H1 (cell line): ENCODE data around the gene JAM2. TPM values are rescaled to one million over a fixed set of nuclear protein-coding genes. Genes with fewer than 3 reads are reported as not detected.

Experiments
- CTCF ChIA-PET: fragments of 300-600 bp; sonication (Branson Sonifier 250); formaldehyde crosslinking; loops from one replicate; lab custom pipeline; 2021; ENCODE audit not compliant: partially characterized antibody; lab: Charles Lee
- POLR2A ChIA-PET: fragments of 300-600 bp; sonication (Branson Sonifier 250); formaldehyde crosslinking; loops from one replicate; lab custom pipeline; 2021; ENCODE audit warnings: inconsistent platforms; ENCODE audit not compliant: partially characterized antibody; lab: Charles Lee
- DNase-seq, 2 experiments: peaks; one replicate each; pipeline versions ENCODE4 v3.0.0 to v3.0.0-alpha.2; 2010 to 2022; ENCODE audit warnings: low spot score in 2 of 2, low read depth in 1 of 2, mixed read lengths in 1 of 2
- FAIRE-seq: peaks from 2 replicates; lab custom pipeline; 2011; peaks lifted over from hg19 to GRCh38; lab: Jason Lieb, UNC
- H2AFZ ChIP-seq: 2 replicates; pipeline ENCODE4 v1.8.1; 2012; ENCODE audit warnings: low read length, inconsistent platforms
- H2AK5ac ChIP-seq: 2 replicates; pipeline ENCODE4 v1.6.1; 2013; ENCODE audit warnings: low read depth, low read length
- H2BK120ac ChIP-seq: replicated peaks from 2 replicates; pipeline ENCODE3; 2013; ENCODE audit warnings: low read depth, low read length, inconsistent platforms
- H2BK12ac ChIP-seq: 2 replicates; pipeline ENCODE4 v1.6.1; 2013; ENCODE audit warnings: low read depth, low read length
- H2BK15ac ChIP-seq: 2 replicates; pipeline ENCODE4 v1.6.1; 2013; ENCODE audit warnings: low read length
- H2BK20ac ChIP-seq: 2 replicates; pipeline ENCODE4 v1.6.1; 2013; ENCODE audit warnings: low read length
- H2BK5ac ChIP-seq: 2 replicates; pipeline ENCODE4 v1.6.1; 2013; ENCODE audit warnings: low read depth, low read length
- H3K14ac ChIP-seq: 2 replicates; pipeline ENCODE4 v1.6.1; 2013; ENCODE audit warnings: inconsistent platforms; ENCODE audit not compliant: insufficient read length
- H3K18ac ChIP-seq: 2 replicates; pipeline ENCODE4 v1.6.1; 2013; ENCODE audit warnings: low read length; ENCODE audit errors: extremely low read depth
- H3K23ac ChIP-seq: 2 replicates; pipeline ENCODE4 v1.6.1; 2013; ENCODE audit warnings: inconsistent platforms; ENCODE audit not compliant: insufficient read length
- H3K23me2 ChIP-seq: 2 replicates; pipeline ENCODE4 v1.6.1; 2013; ENCODE audit warnings: low read depth, low read length
- H3K27ac ChIP-seq: 2 replicates; pipeline ENCODE4 v1.6.1; 2011; ENCODE audit warnings: low read depth, low read length, inconsistent platforms
- H3K27me3 ChIP-seq, 4 experiments: replicated peaks in 1 of 4; 1 replicate in 1 of 4; 2 replicates in 3 of 4; pipeline versions ENCODE4 v1.6.1 to v1.8.1; 2011 to 2013; ENCODE audit warnings: low read length in 3 of 4, mild to moderate bottlenecking in 3 of 4, inconsistent platforms in 2 of 4, mixed read lengths in 2 of 4, moderate library complexity in 1 of 4; ENCODE audit not compliant: control insufficient read depth in 3 of 4, insufficient read depth in 3 of 4; ENCODE audit errors: extremely low read depth in 1 of 4
- H3K36me3 ChIP-seq, 4 experiments: 2 replicates each; pipeline versions ENCODE4 v1.6.1 to v1.8.1; 2011 to 2013; ENCODE audit warnings: mild to moderate bottlenecking in 4 of 4, low read length in 3 of 4, moderate library complexity in 2 of 4, control low read depth in 1 of 4, inconsistent platforms in 1 of 4; ENCODE audit not compliant: insufficient read depth in 4 of 4, control insufficient read depth in 2 of 4
- H3K4ac ChIP-seq: replicated peaks from 2 replicates; pipeline ENCODE3; 2013; ENCODE audit warnings: low read length, low read depth, mixed read lengths, inconsistent platforms; ENCODE audit not compliant: insufficient read length
- H3K4me1 ChIP-seq, 4 experiments: replicated peaks in 1 of 4; 1 replicate in 1 of 4; 2 replicates in 3 of 4; pipeline versions ENCODE4 v1.6.1 to v1.8.1; 2011 to 2013; ENCODE audit warnings: low read length in 3 of 4, inconsistent platforms in 2 of 4, mixed read lengths in 1 of 4; ENCODE audit not compliant: insufficient read depth in 4 of 4, control insufficient read depth in 3 of 4
- H3K4me2 ChIP-seq, 2 experiments: 2 replicates each; pipeline versions ENCODE4 v1.6.1 to v1.8.1; 2011 to 2013; ENCODE audit warnings: low read depth in 2 of 2, low read length in 2 of 2, control low read depth in 1 of 2, inconsistent platforms in 1 of 2, mild to moderate bottlenecking in 1 of 2; ENCODE audit not compliant: insufficient read depth in 1 of 2
- H3K4me3 ChIP-seq, 4 experiments: fragments of 200-600, 300-600 bp in 1 of 4; sonication (generic), shearing (Covaris generic), sonication (Bioruptor Twin) in 1 of 4; 2 replicates each; pipeline versions ENCODE4 v1.5.1 to v1.8.1; 2011 to 2016; ENCODE audit warnings: low read length in 4 of 4, low read depth in 3 of 4, control low read depth in 2 of 4, inconsistent platforms in 2 of 4, mild to moderate bottlenecking in 2 of 4, mixed read lengths in 1 of 4, moderate library complexity in 1 of 4; ENCODE audit not compliant: insufficient read depth in 2 of 4; ENCODE audit errors: extremely low read depth in 1 of 4
- H3K56ac ChIP-seq: replicated peaks from 2 replicates; pipeline ENCODE3; 2013; ENCODE audit warnings: low read depth, mild to moderate bottlenecking, mixed read lengths, low read length, inconsistent platforms; ENCODE audit not compliant: insufficient read length
- H3K79me1 ChIP-seq: 2 replicates; pipeline ENCODE4 v1.6.1; 2013; ENCODE audit warnings: low read depth, low read length, control low read depth
- H3K79me2 ChIP-seq, 2 experiments: 2 replicates each; pipeline versions ENCODE4 v1.6.1 to v1.8.1; 2012 to 2013; ENCODE audit warnings: low read length in 2 of 2, mild to moderate bottlenecking in 2 of 2, inconsistent platforms in 1 of 2; ENCODE audit not compliant: insufficient read depth in 2 of 2, control insufficient read depth in 1 of 2
- H3K9ac ChIP-seq, 4 experiments: replicated peaks in 1 of 4; 1 replicate in 1 of 4; 2 replicates in 3 of 4; pipeline versions ENCODE4 v1.6.1 to v1.8.1; 2011 to 2013; ENCODE audit warnings: low read depth in 3 of 4, low read length in 3 of 4, control low read depth in 2 of 4, mild to moderate bottlenecking in 2 of 4, moderate library complexity in 2 of 4, inconsistent platforms in 1 of 4; ENCODE audit errors: extremely low read depth in 1 of 4
- H3K9me3 ChIP-seq, 2 experiments: 2 replicates each; pipeline versions ENCODE4 v1.6.1 to v1.8.1; 2012 to 2013; ENCODE audit warnings: mild to moderate bottlenecking in 2 of 2, moderate library complexity in 2 of 2, control low read depth in 1 of 2, inconsistent platforms in 1 of 2, low read depth in 1 of 2, low read length in 1 of 2, mixed read lengths in 1 of 2; ENCODE audit not compliant: insufficient read depth in 2 of 2
- H4K20me1 ChIP-seq, 2 experiments: replicated peaks in 1 of 2; 2 replicates each; pipeline versions ENCODE3 to v1.8.1; 2011 to 2013; ENCODE audit warnings: inconsistent platforms in 2 of 2, low read length in 2 of 2, mild to moderate bottlenecking in 1 of 2; ENCODE audit not compliant: insufficient read depth in 2 of 2, control insufficient read depth in 1 of 2
- H4K5ac ChIP-seq: 2 replicates; pipeline ENCODE4 v1.6.1; 2013; ENCODE audit warnings: low read length, low read depth, mixed read lengths, inconsistent platforms; ENCODE audit not compliant: insufficient read length
- H4K8ac ChIP-seq: 2 replicates; pipeline ENCODE4 v1.8.0; 2013; ENCODE audit warnings: mild to moderate bottlenecking, moderate library complexity, low read length, inconsistent platforms; ENCODE audit not compliant: insufficient read depth; ENCODE audit errors: extremely low read depth
- H4K91ac ChIP-seq: replicated peaks from 2 replicates; pipeline ENCODE3; 2013; ENCODE audit warnings: low read length, mixed read lengths, inconsistent platforms; ENCODE audit not compliant: insufficient read length
- EGR1 ChIP-seq: IDR thresholded peaks from 2 replicates; pipeline ENCODE4 v1.6.1; 2011; ENCODE audit warnings: low read depth, low read length, borderline replicate concordance
- NRF1 ChIP-seq: IDR thresholded peaks from 2 replicates; pipeline ENCODE4 v1.6.1; 2011; ENCODE audit warnings: mild to moderate bottlenecking, low read depth, low read length, improper control_type of control experiment
- POLR2A ChIP-seq, 2 experiments: IDR thresholded peaks; 1 replicate in 1 of 2; 2 replicates in 1 of 2; pipeline ENCODE4 v1.6.1; 2011; ENCODE audit warnings: low read depth in 2 of 2, low read length in 2 of 2, mild to moderate bottlenecking in 2 of 2; ENCODE audit errors: control extremely low read depth in 1 of 2
- SIX5 ChIP-seq: IDR thresholded peaks from 2 replicates; pipeline ENCODE4 v1.6.1; 2011; ENCODE audit warnings: mild to moderate bottlenecking, low read depth, low read length
- SP2 ChIP-seq: IDR thresholded peaks from 2 replicates; pipeline ENCODE4 v1.6.1; 2012; ENCODE audit warnings: mild to moderate bottlenecking, low read length, inconsistent platforms
- ZNF274 ChIP-seq: IDR thresholded peaks from 2 replicates; pipeline ENCODE4 v1.7.0; 2012; ENCODE audit warnings: low read length, borderline replicate concordance; ENCODE audit errors: extremely low read depth
- polyA plus RNA-seq, 7 experiments: library from polyadenylated mRNA; depleted of rRNA in 3 of 7; stranded (reverse) in 5 of 7; unstranded in 2 of 7; fragments of >200 nt in 5 of 7; fragments of 200-250 nt in 2 of 7; gene quantifications; 1 replicate in 5 of 7; 2 replicates in 1 of 7; 4 replicates in 1 of 7; pipeline versions ENCODE4 v1.2.1 to v1.2.3, GENCODE V29; 2011 to 2013; ENCODE audit warnings: missing spikeins in 2 of 7, mixed read lengths in 2 of 7
- total RNA-seq: library from RNA; stranded (reverse); fragmentation: NEBNext Ultra II Directional; extraction: Animal tissue kit (Norgen Biotek cat#: 25700); gene quantifications from 2 replicates; pipeline ENCODE4 v1.2.1, GENCODE V29; 2021

JAM2 gene
- total and polyA plus RNA-seq, 2 of the 8 experiments (the other 6 are each of a cell fraction or from before 2014, with no cell fraction given), result 4.9 to 9.5 TPM

GRCh38 chr21:25670726-25671125 lies 31.7 kb downstream of the JAM2 start:
- H3K9me3 ChIP-seq, result no peaks in the 10 kb centered on the region
- H3K9ac ChIP-seq, result no peak overlapping the region
- H3K27me3 ChIP-seq, result no peaks in the 10 kb centered on the region
- no peaks in the 10 kb centered on the region for H3K36me3 ChIP-seq
- no peak overlapping the region for H2AFZ ChIP-seq
- H2BK20ac ChIP-seq, result no peak overlapping the region
- H3K14ac ChIP-seq, result no peak overlapping the region
- FAIRE-seq (no peak), DNase-seq (no peak)
- H2BK5ac ChIP-seq, result no peak overlapping the region
- no peak overlapping the region for H3K27ac ChIP-seq
- H3K79me1 ChIP-seq, result no peaks in the 10 kb centered on the region
- no peaks in the 10 kb centered on the region for H3K79me2 ChIP-seq
- H3K23me2 ChIP-seq, result no peaks in the 10 kb centered on the region
- H3K4me1 ChIP-seq, result no peaks in the 10 kb centered on the region
- H4K20me1 ChIP-seq, result no peaks in the 10 kb centered on the region
- no peak overlapping the region for H4K5ac ChIP-seq
- ChIA-PET POLR2A (no interaction called here), CTCF (interaction anchor here (0.7 to 1.3 kb wide), 3 partner anchors 15 to 30 kb away, joined by 3 to 6 read pairs (median 3); no protein-coding TSS in a partner anchor)
- no peak overlapping the region for H2BK120ac ChIP-seq
- no peak overlapping the region for H2BK12ac ChIP-seq
- H3K23ac ChIP-seq, result no peak overlapping the region
- no peak overlapping the region for H3K4me3 ChIP-seq
- H3K56ac ChIP-seq, result no peak overlapping the region
- no peak overlapping the region for H3K18ac ChIP-seq
- no peak overlapping the region for H4K91ac ChIP-seq
- no peak overlapping the region for H3K4ac ChIP-seq
- H2AK5ac ChIP-seq, result no peak overlapping the region
- H2BK15ac ChIP-seq, result no peak overlapping the region
- no peak overlapping the region for H4K8ac ChIP-seq
- H3K4me2 ChIP-seq, result no peak overlapping the region
- TF ChIP-seq ZNF274 (no peak), SIX5 (no peak), NRF1 (no peak), POLR2A (IDR thresholded peaks at IDR 0.05; ENCODE audit: control extremely low read depth in 1 of 2, low read depth in 2 of 2, low read length in 2 of 2) (no peak), SP2 (no peak), EGR1 (no peak)
